Stimulated activated CD8-positive, alpha-beta memory T cell treated with anti-CD3 and anti-CD28 coated beads, Interleukin-12 subunit alpha, Interleukin-12 subunit beta, amount 100 ng/mL, for 1 hour (primary cell): ENCODE measurements around the gene SHH.

Experiments
- DNase-seq: peaks from one replicate; pipeline ENCODE4 v3.0.0-alpha.2; 2020; ENCODE audit warnings: low read depth

The SHH gene

DNA sequence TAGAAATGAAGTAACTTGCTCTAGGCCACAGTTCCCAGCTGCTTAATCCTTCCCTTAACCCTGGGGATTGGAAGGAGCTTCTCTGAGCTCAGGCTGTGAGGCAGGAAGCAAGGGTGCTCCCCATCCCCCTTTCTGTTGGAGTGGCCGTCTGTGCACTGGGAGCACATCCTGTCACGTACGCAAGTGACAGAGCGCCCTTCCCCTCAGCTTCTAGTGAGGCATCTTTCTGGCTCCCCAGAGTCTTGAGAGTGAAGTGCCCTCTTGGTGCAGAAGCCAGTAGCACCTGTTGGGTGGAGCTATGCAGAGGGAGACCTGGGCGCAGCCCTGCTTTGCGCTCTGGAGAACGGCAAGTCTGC is 47.8 kb downstream of the SHH start:
- no peak for DNase-seq

DNA sequence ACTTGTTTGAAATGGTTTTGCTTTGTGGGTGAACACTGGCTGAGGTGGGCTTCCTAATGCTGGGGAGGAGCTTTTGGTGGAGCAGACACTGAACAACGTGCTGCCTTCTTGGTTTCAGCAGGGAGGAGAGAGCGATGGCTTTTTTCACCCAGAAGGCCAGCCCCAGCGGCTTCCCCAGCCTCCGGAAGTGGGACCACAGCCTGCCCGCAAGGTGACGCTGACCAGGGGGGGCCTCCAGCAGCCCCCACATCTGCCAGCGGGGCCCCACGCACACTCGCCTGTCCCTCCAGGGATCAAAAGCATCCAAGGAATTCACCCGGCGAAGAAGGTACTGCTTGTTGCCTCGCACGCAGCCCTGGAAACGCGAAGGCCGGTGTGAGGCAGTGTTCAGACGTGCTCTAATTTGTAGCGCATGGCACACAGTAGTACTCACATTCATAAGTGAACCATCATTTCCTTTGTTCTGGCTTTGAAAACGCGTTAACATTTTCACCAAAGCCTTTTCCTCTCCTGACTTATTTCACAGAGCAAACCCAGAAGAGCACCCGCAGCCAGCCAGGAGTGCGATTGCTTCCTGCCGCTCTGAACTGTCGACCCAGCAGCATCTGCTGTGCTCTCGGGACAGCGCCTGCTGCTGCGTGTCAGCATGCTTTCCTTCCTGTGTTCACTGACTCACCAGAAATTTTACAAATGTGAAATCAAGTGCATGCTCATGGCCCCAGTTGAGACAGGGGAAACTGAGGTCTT is 48.4 kb downstream of the SHH start:
- DNase-seq = peak; percentile 15

DNA sequence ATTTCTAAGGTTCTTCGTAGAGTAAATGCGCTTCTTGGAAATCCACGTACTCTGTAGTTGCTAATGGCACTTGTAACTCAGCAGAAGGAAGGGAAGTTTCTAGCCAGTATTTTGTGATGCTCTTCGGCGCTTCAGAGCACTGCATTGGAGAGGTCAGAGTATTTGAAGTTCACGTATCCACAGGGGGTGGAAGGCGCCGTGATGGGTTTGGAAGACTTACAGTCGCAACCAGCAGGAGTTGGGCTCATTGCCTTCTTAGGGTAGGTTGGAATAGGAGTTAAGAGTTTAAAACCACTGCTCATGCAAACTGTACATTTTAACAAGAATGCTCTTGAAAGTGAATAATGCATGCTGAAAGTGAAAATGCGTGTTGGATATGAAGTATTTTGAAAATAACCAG is 49.1 kb downstream of the SHH start:
- DNase-seq = no peak

DNA sequence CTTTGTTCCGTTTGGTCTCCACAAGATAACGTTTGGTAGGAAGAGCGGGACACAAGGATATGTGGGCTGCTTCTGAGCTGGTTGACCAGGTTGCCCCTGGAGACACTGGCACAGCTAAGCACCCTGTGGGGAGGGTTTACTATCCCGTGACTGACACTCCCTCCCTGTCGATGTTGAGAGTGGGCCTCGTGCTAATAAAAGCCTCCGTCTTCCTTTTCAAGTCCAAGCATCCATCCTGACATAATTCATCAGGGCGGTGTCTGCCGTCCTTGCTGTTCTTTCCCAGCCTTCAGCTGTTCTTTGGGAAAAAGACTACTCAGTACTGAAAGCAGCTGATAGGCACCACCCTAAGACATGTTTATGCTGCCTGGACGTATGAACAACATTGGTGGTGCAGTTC is 49.6 kb downstream of the SHH start:
- no peak for DNase-seq

DNA sequence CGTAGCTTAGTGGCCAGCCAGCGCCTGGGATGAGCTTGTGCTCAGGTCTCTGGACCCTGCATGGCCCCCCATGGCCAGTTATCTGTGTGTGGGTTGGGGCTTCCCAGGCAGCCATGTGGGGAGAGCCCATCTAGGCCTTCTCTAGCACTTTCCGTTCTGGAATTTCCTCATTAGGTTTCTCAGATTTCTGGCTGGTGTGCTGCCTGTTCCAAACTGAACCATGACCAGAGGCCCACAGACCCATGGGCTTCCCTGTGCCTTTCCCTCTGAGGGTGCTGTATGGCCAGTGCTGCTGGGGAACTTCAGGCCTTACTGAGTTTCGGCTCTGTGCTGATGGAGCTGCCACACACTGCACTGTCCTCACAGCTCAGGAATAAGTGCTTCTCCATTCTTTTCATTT is 50.2 kb downstream of the SHH start:
- DNase-seq = no peak

DNA sequence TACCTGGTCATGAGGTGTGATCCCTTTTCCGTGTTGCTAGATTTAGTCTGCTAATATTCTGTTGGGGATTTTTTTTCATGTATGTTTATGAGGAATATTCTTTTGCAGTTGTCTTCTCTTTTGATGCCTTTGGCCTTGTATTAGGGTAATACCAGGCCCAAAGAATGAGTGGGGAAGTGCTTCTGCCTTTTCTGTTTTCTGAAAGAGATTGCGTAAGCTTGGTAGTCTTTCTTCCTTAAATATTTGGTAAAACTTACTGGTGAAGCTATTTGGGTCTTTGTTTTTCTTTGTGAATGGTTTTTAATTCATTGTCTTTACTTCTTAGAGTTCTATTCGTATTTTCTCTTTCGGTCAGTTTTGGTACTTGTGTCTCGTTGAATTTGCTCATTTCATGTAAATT is 51.1 kb downstream of the SHH start:
- DNase-seq = no peak

DNA sequence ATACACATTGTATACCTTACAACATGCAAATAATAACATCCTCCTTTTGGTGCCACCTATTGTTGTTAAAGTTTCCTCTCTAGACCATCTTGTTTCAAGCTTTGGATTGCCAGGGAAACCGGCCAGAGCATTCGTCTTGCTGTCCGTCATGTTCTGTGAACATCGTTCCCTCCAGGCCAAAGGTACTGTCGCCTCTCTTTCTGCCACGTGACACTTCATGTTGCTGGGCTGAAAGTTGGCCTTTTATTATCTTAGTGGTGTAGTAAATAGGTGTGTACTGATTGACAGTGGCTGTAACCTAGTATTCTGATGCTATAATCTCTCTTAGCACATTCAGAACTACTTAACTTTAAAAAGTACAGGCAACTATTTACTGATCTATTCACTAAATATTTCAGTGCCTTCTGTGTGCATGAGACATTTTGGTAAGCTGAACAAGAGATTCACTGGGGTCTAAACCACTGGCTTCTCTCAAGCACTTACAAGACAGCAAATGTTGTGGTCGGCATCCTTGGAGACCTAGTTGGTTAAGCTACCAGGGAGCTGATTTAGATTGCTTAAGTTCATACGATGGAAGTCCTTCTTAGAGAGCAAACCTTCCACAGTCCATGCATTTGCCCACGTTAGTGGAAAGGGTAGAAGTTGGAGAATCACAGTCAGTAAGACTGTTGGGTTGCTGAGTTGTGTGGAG is 52.4 kb downstream of the SHH start:
- DNase-seq = no peak

DNA sequence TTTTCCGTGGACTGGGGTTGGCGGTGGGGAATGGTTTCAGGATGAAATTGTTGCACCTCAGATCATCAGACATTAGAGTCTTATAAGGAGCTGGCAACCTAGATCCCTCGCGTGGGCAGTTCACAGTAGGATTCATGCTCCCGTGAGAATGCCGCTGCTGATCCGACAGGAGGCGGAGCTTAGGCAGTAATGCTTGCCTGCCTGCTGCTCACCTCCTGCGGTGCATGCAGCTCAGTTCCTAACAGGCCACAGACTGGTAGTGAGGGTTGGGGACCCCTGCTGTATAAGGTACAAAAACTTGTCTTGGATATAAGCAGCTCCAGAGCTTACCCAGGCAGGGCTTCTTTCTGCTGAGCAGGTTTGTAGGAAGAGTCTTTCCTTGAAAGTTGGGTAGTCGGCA is 53.9 kb downstream of the SHH start:
- DNase-seq = no peak

DNA sequence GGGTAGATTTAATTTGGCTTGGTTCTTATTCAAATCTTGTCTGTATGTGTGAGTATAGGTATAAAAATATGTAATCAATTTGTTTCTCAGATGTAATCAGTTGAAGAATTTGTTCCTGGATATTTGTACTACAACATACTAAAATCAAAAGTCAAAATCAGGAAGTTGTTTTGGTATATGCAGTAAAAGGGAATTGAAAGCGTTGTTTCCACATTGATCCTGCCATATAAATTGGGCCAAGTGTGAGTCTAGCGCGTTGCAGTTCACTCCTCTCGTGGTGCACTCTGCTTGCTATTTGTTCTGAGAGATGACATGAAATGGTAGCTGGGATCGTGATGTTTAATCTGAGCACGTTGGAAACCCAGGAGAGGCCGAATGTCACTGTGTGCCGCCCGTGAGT is 55.9 kb downstream of the SHH start:
- no peak for DNase-seq

DNA sequence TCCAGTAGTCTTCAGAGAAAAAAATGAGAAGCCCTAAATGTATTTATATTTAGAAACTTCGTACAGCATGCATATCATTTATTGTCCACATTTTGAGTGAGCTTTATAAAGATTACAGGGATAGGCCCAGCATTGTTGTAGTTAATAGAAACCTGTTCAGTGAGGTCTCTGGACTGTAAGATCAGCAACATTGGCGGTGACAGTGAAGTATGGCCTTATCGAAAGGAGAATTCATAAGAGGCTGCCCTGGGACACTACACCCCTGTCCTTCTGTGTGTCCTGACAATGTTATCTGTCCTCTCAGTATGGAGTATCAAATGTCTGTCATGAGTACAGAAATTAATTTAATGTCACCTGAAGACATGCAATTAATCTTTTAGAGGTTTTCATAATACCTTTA is 57.2 kb downstream of the SHH start:
- DNase-seq = no peak

DNA sequence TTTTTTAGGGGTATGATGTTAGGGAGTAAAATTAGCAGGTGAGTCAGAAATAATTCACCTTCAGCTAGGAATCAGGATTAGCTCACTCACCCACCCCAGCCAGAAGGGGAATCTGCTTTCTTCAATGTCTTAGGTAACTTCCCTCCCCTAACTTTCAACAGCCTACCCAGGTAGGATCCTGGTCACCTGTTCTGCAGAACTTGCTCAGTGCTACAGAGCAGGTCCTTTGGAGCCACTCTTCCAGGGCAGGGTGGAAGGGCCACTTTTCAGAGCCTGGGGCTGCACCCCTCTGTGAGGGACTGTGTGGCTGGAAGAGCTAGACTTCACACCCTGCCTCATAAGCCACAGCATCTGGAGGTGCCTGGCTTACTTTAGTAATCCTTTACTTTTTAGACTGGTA is 58.1 kb downstream of the SHH start:
- no peak for DNase-seq

DNA sequence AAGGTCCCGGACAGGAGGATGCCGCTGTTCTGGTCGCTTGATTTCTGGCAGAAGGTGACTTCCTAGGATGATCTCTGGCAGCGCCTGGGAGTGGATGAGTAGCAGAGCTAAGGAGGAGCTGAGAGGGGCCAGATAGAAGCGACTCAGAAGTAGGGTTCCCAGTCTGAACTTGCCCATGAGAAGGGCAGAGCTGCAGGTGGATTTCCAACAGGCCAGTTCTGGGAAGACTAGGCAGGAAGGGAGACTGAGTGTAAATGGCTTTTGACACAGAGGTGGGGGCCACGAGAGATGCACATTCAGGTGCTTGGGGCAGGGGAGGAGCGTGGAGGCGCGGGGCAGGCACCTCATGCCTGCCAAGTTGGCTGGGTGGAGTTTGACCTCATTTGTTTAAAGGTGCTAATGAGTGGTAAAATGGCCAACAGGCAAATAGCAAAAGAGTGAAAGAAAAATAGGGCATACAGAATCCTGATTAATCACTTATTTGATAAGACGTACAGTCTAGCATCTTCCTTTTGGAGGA is 58.8 kb downstream of the SHH start:
- no peak for DNase-seq

DNA sequence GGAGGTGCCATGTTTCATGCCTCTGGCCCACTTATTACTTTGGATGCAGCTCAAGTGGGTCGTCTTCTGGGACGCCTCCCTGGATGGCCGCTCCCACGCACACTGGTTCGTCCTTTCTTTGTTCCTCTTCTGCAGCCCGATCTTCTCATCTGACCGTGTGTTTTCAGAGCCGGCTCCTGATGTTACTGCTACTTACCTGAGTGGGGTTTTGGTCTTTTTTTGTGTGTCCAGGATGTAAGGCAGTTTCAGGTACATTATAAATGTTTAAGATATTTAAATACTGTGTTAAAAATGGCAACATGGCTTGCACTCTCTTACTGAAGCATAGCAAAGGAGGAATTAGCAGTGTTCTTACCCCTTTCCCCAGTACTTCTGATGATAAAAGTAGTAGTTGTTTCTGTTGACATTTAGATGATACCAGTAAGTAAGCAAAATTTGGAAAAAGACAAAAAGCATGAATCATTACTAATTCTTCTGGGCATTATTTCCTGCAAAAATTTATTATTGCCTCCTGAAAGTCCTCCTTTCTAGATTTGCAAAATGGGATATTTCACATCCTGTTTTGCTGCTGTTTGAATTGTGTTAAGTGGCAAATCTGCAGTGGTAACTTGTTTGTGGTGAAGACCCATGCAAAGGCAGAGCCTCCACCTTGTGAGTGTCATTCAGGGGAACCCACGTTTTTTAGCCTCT is 59.4 kb downstream of the SHH start:
- no peak for DNase-seq

DNA sequence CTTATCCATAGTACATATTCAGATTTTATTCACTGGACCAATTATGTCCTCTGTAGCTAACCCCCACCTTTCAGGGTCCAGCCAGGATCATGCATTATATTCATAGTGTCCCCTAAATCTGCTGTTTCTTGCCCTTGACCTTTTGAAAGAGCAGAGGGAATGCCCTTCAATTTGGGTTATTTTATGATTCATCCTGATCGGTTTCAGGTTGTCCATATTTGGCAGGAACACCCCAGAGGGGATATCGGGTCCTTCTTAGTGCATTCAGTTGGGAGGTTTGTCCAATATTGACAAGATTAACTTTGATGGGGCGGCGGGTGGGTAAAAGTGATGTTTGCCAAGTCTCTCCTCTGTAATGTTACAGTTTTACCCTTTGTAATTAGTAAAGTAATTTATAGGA is 60.9 kb downstream of the SHH start:
- DNase-seq = no peak

DNA sequence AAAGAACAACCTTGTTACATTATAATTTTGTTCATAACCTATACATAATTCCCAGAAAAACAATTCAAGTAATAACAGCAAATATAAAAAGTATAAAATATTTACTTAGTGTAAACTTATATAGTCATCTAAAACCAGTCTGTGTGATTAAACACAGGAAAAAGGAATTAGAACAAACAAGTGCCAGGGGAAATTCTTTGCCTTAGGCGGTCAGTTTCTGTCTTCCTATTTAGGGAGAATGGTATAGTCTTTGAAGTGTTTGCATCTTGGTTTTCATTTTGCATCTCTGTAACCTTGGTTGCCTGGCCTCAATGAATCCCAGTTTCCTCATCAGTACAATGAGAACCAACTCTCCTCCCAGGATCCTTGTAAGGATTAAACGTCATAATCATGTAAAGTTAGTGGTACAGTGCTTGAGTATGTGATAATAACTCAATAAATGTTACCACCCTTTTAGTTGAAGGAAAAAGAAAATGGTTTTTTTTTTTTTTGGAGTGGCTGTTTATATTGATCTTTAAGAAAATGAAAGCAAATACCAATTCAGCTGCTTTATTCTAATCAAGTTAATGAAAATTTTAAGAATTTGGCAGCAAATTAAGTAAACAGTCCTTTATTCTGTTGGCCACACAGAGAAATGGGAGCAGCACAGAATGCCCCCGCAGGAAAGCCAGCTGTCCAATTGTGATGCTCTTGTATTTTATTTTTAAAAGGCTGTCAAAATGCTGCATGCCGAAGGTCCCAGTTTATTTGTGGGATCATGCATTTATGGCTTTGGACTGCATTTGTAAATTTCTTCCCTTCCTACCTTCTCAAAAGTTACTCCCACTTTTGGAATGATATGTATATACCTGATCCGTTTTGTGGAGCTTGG is 61.8 kb downstream of the SHH start:
- DNase-seq = no peak
